ENCODE data around the gene PRELID1.
A peak's percentile ranks its signal among the peaks of the same experiment; 100 is the strongest.

- TF ChIP-seq ESRRA (IDR thresholded peaks at IDR 0.05; ENCODE audit: borderline replicate concordance, low read length), result no peak
- TF ChIP-seq CTCF (IDR thresholded peaks at IDR 0.05), result peak; percentile 14; the same call in 2 of the 3 replicates
- no peak for TF ChIP-seq RFX5 (IDR thresholded peaks at IDR 0.05)
Measured at GRCh38 chr5:177303121-177303924, at the start of gene PRELID1, which contains the start of gene RAB24.

Measured in A549 (cell line).